Neural cell (in vitro differentiated cells): ENCODE results near the gene TBX4.
A peak's percentile ranks its signal among the peaks of the same experiment; 100 is the strongest.

Experiments used
- EP300 ChIP-seq: fragments of 450-650 bp; conservative IDR thresholded peaks from 2 replicates; pipeline ENCODE4 v1.6.1; 2014; ENCODE audit warnings: antibody characterized with exemption, mild to moderate bottlenecking, moderate library complexity; ENCODE audit not compliant: poor library complexity, severe bottlenecking
- EZH2 ChIP-seq: fragments of 200-600, 300-800 bp; shearing (Covaris generic), sonication (generic); IDR thresholded peaks from 2 replicates; pipeline ENCODE4 v1.6.1; 2014; ENCODE audit warnings: antibody characterized with exemption, low read length, borderline replicate concordance, mild to moderate bottlenecking; ENCODE audit not compliant: insufficient read depth, poor library complexity, severe bottlenecking
- MXI1 ChIP-seq: fragments of 450-650 bp; conservative IDR thresholded peaks from 2 replicates; pipeline ENCODE4 v1.6.1; 2014; ENCODE audit warnings: antibody characterized with exemption, mild to moderate bottlenecking; ENCODE audit not compliant: poor library complexity, severe bottlenecking
- POLR2AphosphoS5 ChIP-seq: IDR thresholded peaks from 2 replicates; pipeline ENCODE4 v1.6.1; 2012
- RAD21 ChIP-seq: fragments of 450-650 bp; conservative IDR thresholded peaks from 2 replicates; pipeline ENCODE4 v1.6.1; 2014; ENCODE audit warnings: antibody characterized with exemption, mild to moderate bottlenecking, moderate library complexity
- SMC3 ChIP-seq: fragments of 450-650 bp; conservative IDR thresholded peaks from 2 replicates; pipeline ENCODE4 v1.6.1; 2014; ENCODE audit warnings: antibody characterized with exemption, mild to moderate bottlenecking, moderate library complexity; ENCODE audit not compliant: poor library complexity
- TAF1 ChIP-seq: IDR thresholded peaks from 2 replicates; pipeline ENCODE4 v1.6.1; 2012; ENCODE audit warnings: low read depth
- TF ChIP-seq, protein P1 (sequence below): fragments of 450-650 bp; IDR thresholded peaks from 2 replicates; pipeline ENCODE4 v1.5.1; 2014; ENCODE audit warnings: antibody characterized with exemption, mild to moderate bottlenecking, moderate library complexity; ENCODE audit not compliant: poor library complexity, severe bottlenecking
- TF ChIP-seq, protein P2 (sequence below): IDR thresholded peaks from 2 replicates; pipeline ENCODE4 v1.6.1; 2012; ENCODE audit warnings: borderline replicate concordance

DNA sequence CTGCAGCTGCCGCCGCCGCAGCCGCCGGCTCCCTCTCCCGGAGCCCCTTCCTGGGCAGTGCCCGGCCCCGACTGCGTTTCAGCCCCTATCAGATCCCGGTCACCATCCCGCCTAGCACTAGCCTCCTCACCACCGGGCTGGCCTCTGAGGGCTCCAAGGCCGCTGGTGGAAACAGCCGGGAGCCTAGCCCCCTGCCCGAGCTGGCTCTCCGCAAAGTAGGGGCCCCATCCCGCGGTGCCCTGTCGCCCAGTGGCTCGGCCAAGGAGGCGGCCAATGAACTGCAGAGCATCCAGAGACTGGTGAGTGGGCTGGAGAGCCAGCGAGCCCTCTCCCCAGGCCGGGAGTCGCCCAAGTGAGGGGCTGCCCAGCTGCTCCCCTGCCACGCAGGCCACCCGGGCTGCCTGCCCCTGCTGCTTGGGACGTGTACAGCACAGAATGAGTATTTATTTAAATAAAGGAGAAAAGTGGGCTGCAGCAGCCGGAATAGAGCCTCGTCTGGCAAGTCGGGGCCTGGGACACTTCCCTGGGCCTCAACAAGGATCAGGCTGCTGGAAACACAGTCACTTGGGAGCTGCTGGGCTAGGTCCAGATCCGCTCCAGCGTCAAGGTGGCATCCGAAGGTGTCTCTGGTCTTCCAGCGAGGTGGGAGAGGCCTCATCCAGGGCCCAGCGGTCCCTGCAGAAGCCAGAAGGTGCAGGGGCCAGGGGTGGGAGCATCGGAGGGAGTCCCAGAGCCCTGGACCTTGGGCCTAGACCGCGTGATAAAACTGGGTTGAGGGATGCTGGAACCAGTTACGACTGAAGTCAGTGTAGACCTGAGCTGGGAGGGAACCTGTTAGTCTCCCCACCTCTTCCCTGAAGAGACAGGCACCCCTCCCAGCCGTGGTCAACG is 43.8 kb upstream of the TBX4 start:
- TF ChIP-seq, protein P1, sequence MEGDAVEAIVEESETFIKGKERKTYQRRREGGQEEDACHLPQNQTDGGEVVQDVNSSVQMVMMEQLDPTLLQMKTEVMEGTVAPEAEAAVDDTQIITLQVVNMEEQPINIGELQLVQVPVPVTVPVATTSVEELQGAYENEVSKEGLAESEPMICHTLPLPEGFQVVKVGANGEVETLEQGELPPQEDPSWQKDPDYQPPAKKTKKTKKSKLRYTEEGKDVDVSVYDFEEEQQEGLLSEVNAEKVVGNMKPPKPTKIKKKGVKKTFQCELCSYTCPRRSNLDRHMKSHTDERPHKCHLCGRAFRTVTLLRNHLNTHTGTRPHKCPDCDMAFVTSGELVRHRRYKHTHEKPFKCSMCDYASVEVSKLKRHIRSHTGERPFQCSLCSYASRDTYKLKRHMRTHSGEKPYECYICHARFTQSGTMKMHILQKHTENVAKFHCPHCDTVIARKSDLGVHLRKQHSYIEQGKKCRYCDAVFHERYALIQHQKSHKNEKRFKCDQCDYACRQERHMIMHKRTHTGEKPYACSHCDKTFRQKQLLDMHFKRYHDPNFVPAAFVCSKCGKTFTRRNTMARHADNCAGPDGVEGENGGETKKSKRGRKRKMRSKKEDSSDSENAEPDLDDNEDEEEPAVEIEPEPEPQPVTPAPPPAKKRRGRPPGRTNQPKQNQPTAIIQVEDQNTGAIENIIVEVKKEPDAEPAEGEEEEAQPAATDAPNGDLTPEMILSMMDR: no peak
- no peak for TF ChIP-seq TAF1
- no peak for TF ChIP-seq POLR2AphosphoS5
- TF ChIP-seq EP300: no peak
- TF ChIP-seq SMC3: no peak
- no peak for TF ChIP-seq RAD21
- TF ChIP-seq, protein P2, sequence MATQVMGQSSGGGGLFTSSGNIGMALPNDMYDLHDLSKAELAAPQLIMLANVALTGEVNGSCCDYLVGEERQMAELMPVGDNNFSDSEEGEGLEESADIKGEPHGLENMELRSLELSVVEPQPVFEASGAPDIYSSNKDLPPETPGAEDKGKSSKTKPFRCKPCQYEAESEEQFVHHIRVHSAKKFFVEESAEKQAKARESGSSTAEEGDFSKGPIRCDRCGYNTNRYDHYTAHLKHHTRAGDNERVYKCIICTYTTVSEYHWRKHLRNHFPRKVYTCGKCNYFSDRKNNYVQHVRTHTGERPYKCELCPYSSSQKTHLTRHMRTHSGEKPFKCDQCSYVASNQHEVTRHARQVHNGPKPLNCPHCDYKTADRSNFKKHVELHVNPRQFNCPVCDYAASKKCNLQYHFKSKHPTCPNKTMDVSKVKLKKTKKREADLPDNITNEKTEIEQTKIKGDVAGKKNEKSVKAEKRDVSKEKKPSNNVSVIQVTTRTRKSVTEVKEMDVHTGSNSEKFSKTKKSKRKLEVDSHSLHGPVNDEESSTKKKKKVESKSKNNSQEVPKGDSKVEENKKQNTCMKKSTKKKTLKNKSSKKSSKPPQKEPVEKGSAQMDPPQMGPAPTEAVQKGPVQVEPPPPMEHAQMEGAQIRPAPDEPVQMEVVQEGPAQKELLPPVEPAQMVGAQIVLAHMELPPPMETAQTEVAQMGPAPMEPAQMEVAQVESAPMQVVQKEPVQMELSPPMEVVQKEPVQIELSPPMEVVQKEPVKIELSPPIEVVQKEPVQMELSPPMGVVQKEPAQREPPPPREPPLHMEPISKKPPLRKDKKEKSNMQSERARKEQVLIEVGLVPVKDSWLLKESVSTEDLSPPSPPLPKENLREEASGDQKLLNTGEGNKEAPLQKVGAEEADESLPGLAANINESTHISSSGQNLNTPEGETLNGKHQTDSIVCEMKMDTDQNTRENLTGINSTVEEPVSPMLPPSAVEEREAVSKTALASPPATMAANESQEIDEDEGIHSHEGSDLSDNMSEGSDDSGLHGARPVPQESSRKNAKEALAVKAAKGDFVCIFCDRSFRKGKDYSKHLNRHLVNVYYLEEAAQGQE: no peak
- peak; percentile 87 for TF ChIP-seq EZH2
- no peak for TF ChIP-seq MXI1
